Posterior vena cava (tissue), 2 donors: ENCODE data around the gene DYNC1I1. TPM values are rescaled to one million over a fixed set of nuclear protein-coding genes. Genes with fewer than 3 reads are reported as not detected.

Experiments
- DNase-seq: peaks from one replicate; pipeline ENCODE4 v3.0.0-alpha.2; 2020; ENCODE audit warnings: low spot score
- intact Hi-C, 2 donors: fragments of 100-400 bp; cut with DNase I; formaldehyde crosslinking; loops; one replicate each; pipeline versions ENCODE4 v1.14.1 to v1.14.2; 2022 to 2023
- total RNA-seq, 2 donors: library from RNA; stranded (reverse); fragmentation: NEBNext Ultra II Directional; extraction: Animal tissue kit (Norgen Biotek cat#: 25700); gene quantifications; one replicate each; pipeline ENCODE4 v1.2.1, GENCODE V29; 2021
- donor health status: DM: yes; HTN: yes; CAD: no.
- donor health status: DM: yes; HTN: yes; CAD: no.

The DYNC1I1 gene
- total RNA-seq, 2 donors from 2014 or later = 15.8 to 17.9 TPM

GRCh38 chr7:96088579-96088978 lies 316.2 kb downstream of the DYNC1I1 start:
- no peak for DNase-seq
- intact Hi-C loops = no loop called here

GRCh38 chr7:96089511-96089910 lies 317.2 kb downstream of the DYNC1I1 start:
- no peak for DNase-seq
- intact Hi-C loops = no loop called here

GRCh38 chr7:96090756-96091155 lies 318.4 kb downstream of the DYNC1I1 start:
- no peak for DNase-seq

GRCh38 chr7:96093435-96093834 lies 321.1 kb downstream of the DYNC1I1 start:
- DNase-seq = no peak
- intact Hi-C loops = no loop called here

More at GRCh38 chr7:96090756-96091155, 318.4 kb downstream of the DYNC1I1 start:
- intact Hi-C loops = no loop called here

- intact Hi-C loops = no loop called here
- DNase-seq = no peak
Observed at GRCh38 chr7:96097835-96098234, 325.5 kb downstream of the DYNC1I1 start.

GRCh38 chr7:96100737-96101136 lies 328.4 kb downstream of the DYNC1I1 start:
- intact Hi-C loops = no loop called here
- DNase-seq = no peak

- intact Hi-C loops = no loop called here
- no peak for DNase-seq
Observed at GRCh38 chr7:96102096-96102811, 329.9 kb downstream of the DYNC1I1 start.

- intact Hi-C loops = no loop called here
- no peak for DNase-seq
Observed at GRCh38 chr7:96104984-96105383, 332.6 kb downstream of the DYNC1I1 start.

GRCh38 chr7:96111405-96111804 lies 339.1 kb downstream of the DYNC1I1 start:
- intact Hi-C loops = no loop called here
- no peak for DNase-seq

GRCh38 chr7:96114190-96114589 lies 341.8 kb downstream of the DYNC1I1 start:
- intact Hi-C loops = no loop called here
- DNase-seq = no peak

- intact Hi-C loops = no loop called here
- no peak for DNase-seq
Observed at GRCh38 chr7:96116173-96116572, 343.8 kb downstream of the DYNC1I1 start.

GRCh38 chr7:96118449-96119001 lies 346.2 kb downstream of the DYNC1I1 start:
- intact Hi-C loops = no loop called here
- DNase-seq = no peak

GRCh38 chr7:96120445-96121225 lies 348.3 kb downstream of the DYNC1I1 start:
- intact Hi-C loops = no loop called here
- DNase-seq = no peak

GRCh38 chr7:96121752-96122151 lies 349.4 kb downstream of the DYNC1I1 start:
- intact Hi-C loops = no loop called here
- DNase-seq = no peak

- no peak for DNase-seq
- intact Hi-C loops = no loop called here
Observed at GRCh38 chr7:96122746-96123145, 350.4 kb downstream of the DYNC1I1 start.

GRCh38 chr7:96126382-96126781 lies 354.0 kb downstream of the DYNC1I1 start:
- DNase-seq = no peak
- intact Hi-C loops = no loop called here

GRCh38 chr7:96127746-96128145 lies 355.4 kb downstream of the DYNC1I1 start:
- no peak for DNase-seq
- intact Hi-C loops = no loop called here

GRCh38 chr7:96131525-96131924 lies 359.2 kb downstream of the DYNC1I1 start:
- intact Hi-C loops = no loop called here
- DNase-seq = no peak

GRCh38 chr7:96135241-96135640 lies 362.9 kb downstream of the DYNC1I1 start:
- intact Hi-C loops = no loop called here
- no peak for DNase-seq

- intact Hi-C loops = no loop called here
- DNase-seq = no peak
Observed at GRCh38 chr7:96136600-96137239, 364.4 kb downstream of the DYNC1I1 start.
